ENCODE results near the gene LCN6.
"Not testable (repeated sequence)": the region's sequence is repeated elsewhere in the genome, so short reads cannot be mapped to it uniquely, and the experiment has no call there.

LCN6 gene

GRCh38 chr9:136709454-136710109, 38.7 kb downstream of the LCN6 start:
- DNase-seq (ENCODE audit: low read depth), result no peak

- DNase-seq (ENCODE audit: low read depth), result no peak
Observed at GRCh38 chr9:136707849-136708517, 40.3 kb downstream of the LCN6 start.

- DNase-seq (ENCODE audit: low read depth), result no peak
Observed at GRCh38 chr9:136707011-136707410, 41.3 kb downstream of the LCN6 start.

GRCh38 chr9:136705564-136705963, 42.8 kb downstream of the LCN6 start:
- no peak for DNase-seq (ENCODE audit: low read depth)

GRCh38 chr9:136704741-136705140, 43.6 kb downstream of the LCN6 start:
- not testable (repeated sequence) for DNase-seq (ENCODE audit: low read depth)

GRCh38 chr9:136703276-136703860, 45.0 kb downstream of the LCN6 start:
- no peak for DNase-seq (ENCODE audit: low read depth)

GRCh38 chr9:136701668-136702053, 46.7 kb downstream of the LCN6 start:
- DNase-seq (ENCODE audit: low read depth), result no peak

GRCh38 chr9:136700959-136701667, 47.2 kb downstream of the LCN6 start:
- DNase-seq (ENCODE audit: low read depth), result peak; percentile 22

GRCh38 chr9:136700304-136700703, 48.0 kb downstream of the LCN6 start:
- no peak for DNase-seq (ENCODE audit: low read depth)

GRCh38 chr9:136698635-136699246, 49.6 kb downstream of the LCN6 start:
- no peak for DNase-seq (ENCODE audit: low read depth)

GRCh38 chr9:136697821-136698526, 50.4 kb downstream of the LCN6 start:
- DNase-seq (ENCODE audit: low read depth), result no peak

GRCh38 chr9:136697146-136697820, 51.0 kb downstream of the LCN6 start:
- DNase-seq (ENCODE audit: low read depth), result no peak

GRCh38 chr9:136696502-136696901, 51.8 kb downstream of the LCN6 start:
- no peak for DNase-seq (ENCODE audit: low read depth)

GRCh38 chr9:136695955-136696354, 52.4 kb downstream of the LCN6 start:
- no peak for DNase-seq (ENCODE audit: low read depth)

GRCh38 chr9:136695435-136695895, 52.9 kb downstream of the LCN6 start:
- no peak for DNase-seq (ENCODE audit: low read depth)

GRCh38 chr9:136694872-136695247, 53.5 kb downstream of the LCN6 start:
- no peak for DNase-seq (ENCODE audit: low read depth)

- no peak for DNase-seq (ENCODE audit: low read depth)
Observed at GRCh38 chr9:136694163-136694871, 54.0 kb downstream of the LCN6 start.

Measured in activated T-cell treated with anti-CD3 and anti-CD28 coated beads for 1 hour (primary cell).